ENCODE measurements around the gene FAM131A.

Gene FAM131A

DNA sequence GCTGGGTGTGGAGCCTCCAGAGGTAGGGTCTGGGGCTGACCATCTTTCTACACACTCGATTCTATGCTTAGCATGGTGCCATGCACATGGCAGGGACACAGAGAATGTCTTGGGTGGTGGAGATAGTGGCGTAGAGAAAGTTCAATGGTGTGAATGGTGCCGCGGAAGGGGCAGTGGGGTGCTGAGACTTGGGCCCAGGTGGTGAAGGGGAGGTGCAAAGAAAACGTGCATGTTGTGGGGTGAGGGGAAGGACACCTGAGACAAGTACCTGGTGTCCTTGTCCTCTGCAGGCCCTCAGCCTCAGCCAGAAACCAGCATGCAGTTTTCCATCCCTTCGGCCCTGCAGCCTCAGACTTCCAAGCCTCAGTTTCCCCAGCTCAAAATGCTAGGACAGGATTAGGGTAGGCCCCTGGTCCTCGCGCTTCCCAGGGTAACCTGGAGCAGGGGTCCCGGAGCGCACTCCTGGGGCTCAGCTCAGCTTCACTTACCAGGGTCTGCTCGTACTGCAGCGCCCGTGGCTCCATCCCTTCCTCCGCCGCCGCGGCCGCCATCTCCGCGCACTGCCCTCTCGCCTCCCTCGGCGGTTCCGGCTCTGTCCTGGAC lies 23.6 kb downstream of the FAM131A start:
- peak; percentile 14 for FAIRE-seq
- DNase-seq (ENCODE audit: insufficient read length): no peak
- TF ChIP-seq TAF1 (IDR thresholded peaks at IDR 0.05; ENCODE audit: borderline replicate concordance, low read depth, low read length): no peak
- TF ChIP-seq POLR2A (IDR thresholded peaks at IDR 0.05; ENCODE audit: low read depth, low read length): no peak
- TF ChIP-seq POLR2AphosphoS5 (IDR thresholded peaks at IDR 0.05; ENCODE audit: low read depth, low read length): no peak

DNA sequence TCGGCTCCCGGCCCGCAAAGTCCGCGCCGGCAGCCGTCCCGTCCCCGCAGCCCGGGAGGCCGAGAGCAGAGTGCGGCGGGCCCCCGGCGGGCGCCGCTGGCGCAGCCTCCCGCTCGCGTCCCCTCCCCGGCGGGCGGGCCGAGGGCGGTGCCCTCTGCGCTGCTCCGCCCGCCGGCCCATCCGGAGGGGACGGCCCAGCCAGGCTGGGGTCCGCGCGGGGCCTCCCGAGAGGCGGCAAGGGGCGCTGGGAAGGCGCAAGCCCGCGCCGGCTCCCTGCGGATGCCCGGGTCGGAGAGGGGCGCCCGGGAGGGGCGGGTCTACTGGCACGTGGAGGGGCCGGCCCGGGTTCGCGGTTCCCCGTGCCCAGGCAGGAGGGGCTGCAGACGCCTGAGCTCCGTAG lies 24.1 kb downstream of the FAM131A start, which contains the start of the genes CLCN2 and POLR2H:
Gene CLCN2 (minus strand): TSS at position 74 of the 400 bp plus-strand sequence. CDS start 126 bp downstream, outside the sequence.
Gene POLR2H (plus strand): TSS at position 179 of the 400 bp plus-strand sequence. CDS start 1,783 bp downstream, outside the sequence.
- no peak for DNase-seq (ENCODE audit: insufficient read length)
- FAIRE-seq: peak; percentile 74
- no peak for TF ChIP-seq TAF1 (IDR thresholded peaks at IDR 0.05; ENCODE audit: borderline replicate concordance, low read depth, low read length)
- no peak for TF ChIP-seq POLR2AphosphoS5 (IDR thresholded peaks at IDR 0.05; ENCODE audit: low read depth, low read length)

DNA sequence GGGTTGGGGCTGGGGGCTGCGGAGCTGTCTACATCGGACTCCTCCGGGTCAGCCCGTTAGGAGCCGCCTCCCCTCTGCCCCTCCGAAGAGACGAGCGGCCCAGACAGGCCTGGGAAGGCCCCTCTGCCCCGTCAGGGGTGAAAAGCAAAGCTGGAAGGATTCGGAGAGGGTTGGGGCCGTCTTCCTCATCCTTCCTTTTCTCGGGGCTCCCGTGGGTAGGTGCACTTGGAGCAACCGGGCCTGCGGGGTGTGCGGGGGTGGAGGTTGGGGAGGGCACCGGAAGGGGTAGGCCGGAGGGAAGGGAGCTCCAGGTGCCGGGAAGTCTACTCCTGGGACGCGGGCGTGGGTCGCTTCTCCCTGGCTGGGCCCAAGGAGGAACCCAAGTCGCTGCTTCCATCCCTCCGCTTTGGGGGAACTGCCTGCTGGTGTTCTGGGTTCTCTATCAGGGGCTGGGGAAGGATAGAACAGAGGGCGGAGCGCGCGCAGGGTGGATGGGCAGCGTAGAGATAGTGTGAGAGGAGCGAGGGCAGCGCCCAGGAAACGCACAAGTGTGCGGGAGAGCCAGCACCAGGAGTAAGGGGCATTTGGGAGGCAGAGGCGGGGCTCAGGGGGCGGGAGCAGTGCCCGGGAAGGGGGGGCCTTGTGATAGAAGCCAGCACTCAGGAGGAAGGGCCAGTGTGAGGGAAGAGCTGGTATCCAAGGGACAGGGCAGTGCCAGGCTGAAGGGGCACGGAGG lies 24.7 kb downstream of the FAM131A start:
- no peak for DNase-seq (ENCODE audit: insufficient read length)
- FAIRE-seq: no peak

DNA sequence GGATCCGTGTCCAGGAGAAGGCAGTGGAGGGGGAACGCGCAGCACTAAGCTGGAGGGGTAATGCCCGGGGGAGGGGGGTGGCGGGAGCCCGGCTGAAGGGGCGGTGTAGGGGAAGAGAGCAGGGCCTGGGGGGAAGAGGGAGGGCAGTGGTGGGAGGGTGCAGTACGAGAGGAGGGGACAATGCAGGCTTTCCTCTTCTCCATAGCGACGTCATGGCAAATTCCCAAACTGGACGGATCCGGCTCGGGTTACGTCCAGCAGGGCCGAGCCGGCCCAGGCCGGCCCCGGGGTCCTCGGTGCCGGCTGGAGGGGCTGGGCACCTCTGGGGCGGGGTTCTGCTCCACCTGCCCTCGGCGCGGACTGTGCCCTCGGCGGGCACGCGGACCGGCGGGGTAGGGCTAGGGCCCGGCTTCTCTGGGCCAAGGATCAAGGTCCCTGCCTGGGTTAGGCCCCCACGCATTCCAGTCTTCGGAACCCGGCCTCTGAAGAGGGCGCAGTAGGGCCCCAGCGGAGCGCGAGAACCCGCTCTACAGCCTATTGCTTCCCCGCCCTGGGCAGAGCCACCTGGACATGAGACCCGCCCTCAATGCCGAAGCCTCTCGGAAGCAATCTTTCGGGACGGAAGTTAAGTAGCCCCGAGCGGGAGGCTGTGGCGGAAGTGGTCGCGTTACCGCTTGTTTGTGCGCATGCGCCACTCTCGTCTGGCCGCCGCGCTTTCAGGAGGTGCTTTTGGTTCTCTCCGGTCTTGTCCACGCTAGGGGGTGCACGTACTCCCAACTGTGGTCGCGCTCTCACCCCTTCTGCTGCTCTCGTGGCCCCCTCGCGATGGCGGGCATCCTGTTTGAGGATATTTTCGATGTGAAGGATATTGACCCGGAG lies 25.5 kb downstream of the FAM131A start:
- peak; percentile 99 for FAIRE-seq
- TF ChIP-seq POLR2AphosphoS5 (IDR thresholded peaks at IDR 0.05; ENCODE audit: low read depth, low read length) (peak; percentile 80), TAF1 (IDR thresholded peaks at IDR 0.05; ENCODE audit: borderline replicate concordance, low read depth, low read length) (peak; percentile 76; the same call in 1 of the 2 replicates), POLR2A (IDR thresholded peaks at IDR 0.05; ENCODE audit: low read depth, low read length) (peak; percentile 79; the same call in 1 of the 2 replicates)
- DNase-seq (ENCODE audit: insufficient read length): peak; percentile 91

More for the DNA sequence above, 24.7 kb downstream of the FAM131A start:
- peak; percentile 28; the same call in 1 of the 2 replicates for TF ChIP-seq TAF1 (IDR thresholded peaks at IDR 0.05; ENCODE audit: borderline replicate concordance, low read depth, low read length)
- TF ChIP-seq POLR2A (IDR thresholded peaks at IDR 0.05; ENCODE audit: low read depth, low read length): no peak
- no peak for TF ChIP-seq POLR2AphosphoS5 (IDR thresholded peaks at IDR 0.05; ENCODE audit: low read depth, low read length)

DNA sequence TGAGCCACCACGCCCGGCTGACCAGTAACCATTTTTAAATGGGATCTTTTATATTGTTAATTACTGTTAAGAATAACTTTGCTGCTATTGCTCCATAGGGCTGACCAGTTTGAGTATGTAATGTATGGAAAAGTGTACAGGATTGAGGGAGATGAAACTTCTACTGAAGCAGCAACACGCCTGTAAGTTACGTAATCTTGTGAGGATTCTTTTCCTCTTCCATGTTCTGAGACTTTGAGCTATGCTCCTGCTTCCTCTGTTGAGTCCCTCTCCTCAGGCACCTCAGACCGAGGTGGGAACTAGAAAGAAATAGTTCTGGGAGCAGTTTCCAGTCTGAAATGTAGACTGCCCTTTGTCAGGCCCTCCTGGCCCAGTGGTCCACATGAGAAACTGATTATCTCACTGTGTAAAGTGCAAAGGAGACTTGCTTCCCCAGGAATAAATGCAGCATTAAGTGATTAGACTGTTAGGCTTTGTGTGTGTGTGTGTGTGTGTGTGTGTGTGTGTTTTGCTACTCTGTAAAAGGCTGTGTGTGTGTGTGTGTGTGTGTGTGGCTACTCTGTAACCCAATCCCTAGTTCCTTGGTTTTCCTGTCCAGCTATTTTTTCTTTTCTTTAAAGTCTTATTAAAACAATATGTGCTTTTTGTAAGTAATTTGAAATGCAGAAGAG lies 29.4 kb downstream of the FAM131A start:
- DNase-seq (ENCODE audit: insufficient read length) (no peak), FAIRE-seq (no peak)
- no peak for TF ChIP-seq TAF1 (IDR thresholded peaks at IDR 0.05; ENCODE audit: borderline replicate concordance, low read depth, low read length)
- no peak for TF ChIP-seq POLR2AphosphoS5 (IDR thresholded peaks at IDR 0.05; ENCODE audit: low read depth, low read length)
- TF ChIP-seq POLR2A (IDR thresholded peaks at IDR 0.05; ENCODE audit: low read depth, low read length): no peak

DNA sequence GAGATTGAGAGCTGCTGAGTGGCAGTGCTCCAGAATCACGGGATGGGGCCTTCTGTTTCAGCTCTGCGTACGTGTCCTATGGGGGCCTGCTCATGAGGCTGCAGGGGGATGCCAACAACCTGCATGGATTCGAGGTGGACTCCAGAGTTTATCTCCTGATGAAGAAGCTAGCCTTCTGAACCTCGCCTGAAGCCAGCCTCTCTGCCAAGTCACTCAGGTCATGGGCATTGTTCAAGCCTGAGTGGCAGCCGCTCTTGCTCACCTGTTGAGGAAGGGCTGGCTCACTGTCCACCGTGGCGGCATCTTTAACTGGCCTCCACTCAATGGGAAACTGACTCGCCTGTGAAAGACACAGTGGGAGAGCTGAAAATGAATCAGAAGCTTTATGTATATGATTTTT lies 30.7 kb downstream of the FAM131A start:
- DNase-seq (ENCODE audit: insufficient read length) (no peak), FAIRE-seq (no peak)
- TF ChIP-seq POLR2AphosphoS5 (IDR thresholded peaks at IDR 0.05; ENCODE audit: low read depth, low read length): no peak
- TF ChIP-seq POLR2A (IDR thresholded peaks at IDR 0.05; ENCODE audit: low read depth, low read length): no peak
- no peak for TF ChIP-seq TAF1 (IDR thresholded peaks at IDR 0.05; ENCODE audit: borderline replicate concordance, low read depth, low read length)

DNA sequence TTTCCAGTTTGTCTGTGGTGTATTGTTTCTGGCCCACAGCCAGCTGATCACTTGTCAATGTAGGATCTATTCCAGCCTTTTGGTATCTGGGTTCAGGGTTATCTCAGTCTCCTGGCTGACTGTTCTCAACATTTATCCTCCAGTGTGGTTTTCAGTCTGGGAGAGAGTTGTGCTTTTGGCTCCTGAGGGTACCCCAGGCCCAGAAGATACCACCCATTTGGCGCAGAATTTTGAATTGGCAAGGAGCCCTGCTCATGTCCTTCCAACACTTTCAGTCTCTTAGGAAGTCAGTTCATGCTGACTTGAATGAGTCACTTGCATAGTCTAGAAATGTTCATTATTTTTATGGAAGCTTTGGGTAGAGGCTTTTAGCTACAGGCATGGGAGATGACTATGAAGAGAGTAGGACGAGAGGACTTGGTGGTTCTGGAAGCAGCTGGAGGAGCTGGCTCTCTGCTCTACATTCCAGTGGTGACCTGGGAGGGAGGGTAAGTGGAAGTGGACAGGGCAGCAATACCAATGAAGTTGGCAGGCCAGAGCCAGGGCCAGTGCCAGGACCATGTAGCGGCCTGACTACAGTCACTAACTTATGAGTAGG lies 31.3 kb downstream of the FAM131A start:
- TF ChIP-seq POLR2AphosphoS5 (IDR thresholded peaks at IDR 0.05; ENCODE audit: low read depth, low read length) (no peak), POLR2A (IDR thresholded peaks at IDR 0.05; ENCODE audit: low read depth, low read length) (no peak), TAF1 (IDR thresholded peaks at IDR 0.05; ENCODE audit: borderline replicate concordance, low read depth, low read length) (no peak)
- FAIRE-seq (no peak), DNase-seq (ENCODE audit: insufficient read length) (no peak)

DNA sequence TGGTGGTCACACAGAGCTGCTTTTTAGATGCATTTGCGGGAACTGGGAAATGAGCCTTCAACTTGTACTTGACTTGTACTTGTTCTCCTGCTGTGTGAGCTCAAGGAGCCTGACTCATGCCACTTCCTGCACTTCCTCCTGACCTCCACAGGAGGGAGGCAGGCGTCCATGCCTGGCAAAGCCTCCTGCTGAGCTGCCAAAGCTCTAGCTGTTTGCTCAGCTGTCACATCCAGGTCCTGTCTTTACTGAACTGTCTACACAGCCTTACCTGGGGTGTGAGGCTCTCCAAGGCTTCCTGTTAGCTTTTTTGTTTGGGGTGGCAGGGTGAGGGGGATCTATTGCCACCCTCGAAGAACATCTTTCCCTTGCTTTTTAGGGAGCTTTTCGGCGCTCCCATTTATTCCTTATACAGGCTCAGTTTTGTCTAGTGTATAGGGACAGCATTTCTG lies 34.2 kb downstream of the FAM131A start:
- DNase-seq (ENCODE audit: insufficient read length) (peak; percentile 69), FAIRE-seq (peak; percentile 78)
- no peak for TF ChIP-seq POLR2A (IDR thresholded peaks at IDR 0.05; ENCODE audit: low read depth, low read length)
- no peak for TF ChIP-seq TAF1 (IDR thresholded peaks at IDR 0.05; ENCODE audit: borderline replicate concordance, low read depth, low read length)
- TF ChIP-seq POLR2AphosphoS5 (IDR thresholded peaks at IDR 0.05; ENCODE audit: low read depth, low read length): no peak

DNA sequence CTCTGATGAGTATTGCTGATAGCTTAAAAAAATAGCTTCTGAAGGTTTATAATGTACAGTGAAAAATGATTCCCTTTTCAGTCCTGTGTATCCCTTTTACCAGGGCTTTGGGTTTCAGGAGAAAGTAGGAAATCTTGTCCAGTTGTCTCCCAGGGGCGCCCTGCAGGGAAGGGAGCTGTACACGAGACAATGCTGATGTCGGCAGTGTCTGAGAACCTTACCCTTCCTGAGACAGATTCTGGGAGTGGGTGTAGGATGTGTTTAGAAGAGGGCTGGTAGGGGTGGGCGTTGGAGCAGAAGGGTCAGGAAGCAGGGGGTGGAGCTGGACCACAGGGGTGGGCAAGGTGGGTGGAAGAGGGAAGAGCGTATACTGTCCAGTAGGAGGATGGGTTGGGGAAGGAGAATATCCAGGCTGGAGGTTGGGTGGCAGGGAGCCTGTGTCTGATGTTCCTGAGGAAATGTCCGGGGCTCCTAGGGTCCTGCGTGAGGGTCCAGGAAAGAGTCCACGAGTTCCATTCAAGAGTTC lies 35.0 kb downstream of the FAM131A start:
- FAIRE-seq (no peak), DNase-seq (ENCODE audit: insufficient read length) (no peak)
- TF ChIP-seq POLR2A (IDR thresholded peaks at IDR 0.05; ENCODE audit: low read depth, low read length): no peak
- no peak for TF ChIP-seq TAF1 (IDR thresholded peaks at IDR 0.05; ENCODE audit: borderline replicate concordance, low read depth, low read length)
- no peak for TF ChIP-seq POLR2AphosphoS5 (IDR thresholded peaks at IDR 0.05; ENCODE audit: low read depth, low read length)

DNA sequence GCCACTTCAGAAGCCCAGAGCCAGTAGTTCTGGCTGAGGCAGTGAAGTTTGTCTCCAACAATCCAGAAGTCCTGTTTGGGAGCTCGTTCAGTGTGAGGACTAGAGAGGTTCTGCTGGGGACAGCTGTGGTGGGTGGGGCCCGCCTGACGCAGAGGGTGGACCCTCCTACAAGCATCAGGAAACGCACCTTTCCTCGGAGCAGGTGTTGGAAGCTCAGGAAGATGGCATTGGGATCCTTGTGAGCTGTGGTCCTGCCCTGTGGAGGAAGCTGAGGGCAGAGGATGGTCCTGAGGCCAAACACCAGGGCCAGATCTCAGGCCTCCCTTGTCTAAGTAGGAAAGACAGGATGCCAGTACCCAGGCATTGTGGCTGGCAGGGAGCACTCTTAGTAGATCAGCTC lies 35.5 kb downstream of the FAM131A start:
- no peak for DNase-seq (ENCODE audit: insufficient read length)
- FAIRE-seq: no peak
- TF ChIP-seq POLR2AphosphoS5 (IDR thresholded peaks at IDR 0.05; ENCODE audit: low read depth, low read length): no peak
- TF ChIP-seq TAF1 (IDR thresholded peaks at IDR 0.05; ENCODE audit: borderline replicate concordance, low read depth, low read length): no peak
- TF ChIP-seq POLR2A (IDR thresholded peaks at IDR 0.05; ENCODE audit: low read depth, low read length): no peak

All from GM12892 (cell line).